Measurements from ENCODE around the gene NOX5.

The NOX5 gene

DNA sequence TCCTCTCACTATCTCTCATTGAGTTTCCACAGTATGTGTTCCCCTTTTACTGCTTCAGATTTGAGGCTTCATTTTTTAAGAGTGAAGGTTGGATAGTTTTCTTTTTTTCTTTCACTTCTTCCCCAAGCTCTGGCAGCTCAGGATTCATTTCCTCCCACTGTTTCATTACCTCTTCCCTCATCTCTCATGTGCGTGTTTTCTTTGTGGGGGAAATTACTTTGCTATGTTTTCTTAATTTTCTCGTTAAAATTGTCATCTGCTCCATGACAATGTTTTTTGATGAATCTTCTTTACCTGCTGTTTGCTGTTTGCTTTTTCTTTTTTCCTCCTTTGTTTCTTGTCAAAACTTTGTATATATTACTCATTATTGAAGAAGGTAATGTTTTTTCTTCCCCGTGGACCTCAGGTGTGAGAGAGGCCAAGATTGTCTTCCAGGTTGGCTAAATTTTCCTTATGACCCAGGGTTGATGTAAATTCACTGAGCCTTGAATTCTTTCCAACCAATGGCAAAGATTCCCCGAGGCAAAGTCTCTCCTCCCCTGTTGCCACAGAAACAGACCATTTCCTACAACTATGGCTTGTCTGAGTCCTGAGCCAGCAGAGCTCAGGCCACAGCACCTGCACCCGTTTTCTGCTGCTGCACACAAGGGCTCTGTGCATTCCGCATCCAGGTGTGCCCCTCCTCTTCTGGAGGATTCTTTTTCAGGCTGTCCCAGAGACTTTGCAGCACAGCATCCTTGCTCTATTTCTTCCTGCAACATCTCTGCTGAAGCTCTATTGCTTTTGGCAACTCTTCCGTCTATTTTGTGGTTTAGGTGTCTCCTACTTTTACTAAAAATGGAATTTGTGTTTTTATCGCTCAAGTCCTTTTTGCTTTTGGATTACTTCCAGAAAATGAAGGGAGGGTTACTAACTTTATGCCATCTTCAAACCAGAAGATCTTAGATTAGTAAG is 66.1 kb downstream of the NOX5 start:
- Mint-ChIP-seq H3K27me3 (peaks cover 24% of the 10 kb centered on the region), H3K36me3 (no peaks in the 10 kb centered on the region), H3K9me3 (no peaks in the 10 kb centered on the region), H3K27ac (no peak overlapping the region), H3K4me1 (peaks cover 2% of the 10 kb centered on the region), H3K4me3 (no peak overlapping the region)
- no peak for ATAC-seq (ENCODE audit: low read depth)
- DNase-seq (ENCODE audit: low spot score in 2 of 2), result no peak

DNA sequence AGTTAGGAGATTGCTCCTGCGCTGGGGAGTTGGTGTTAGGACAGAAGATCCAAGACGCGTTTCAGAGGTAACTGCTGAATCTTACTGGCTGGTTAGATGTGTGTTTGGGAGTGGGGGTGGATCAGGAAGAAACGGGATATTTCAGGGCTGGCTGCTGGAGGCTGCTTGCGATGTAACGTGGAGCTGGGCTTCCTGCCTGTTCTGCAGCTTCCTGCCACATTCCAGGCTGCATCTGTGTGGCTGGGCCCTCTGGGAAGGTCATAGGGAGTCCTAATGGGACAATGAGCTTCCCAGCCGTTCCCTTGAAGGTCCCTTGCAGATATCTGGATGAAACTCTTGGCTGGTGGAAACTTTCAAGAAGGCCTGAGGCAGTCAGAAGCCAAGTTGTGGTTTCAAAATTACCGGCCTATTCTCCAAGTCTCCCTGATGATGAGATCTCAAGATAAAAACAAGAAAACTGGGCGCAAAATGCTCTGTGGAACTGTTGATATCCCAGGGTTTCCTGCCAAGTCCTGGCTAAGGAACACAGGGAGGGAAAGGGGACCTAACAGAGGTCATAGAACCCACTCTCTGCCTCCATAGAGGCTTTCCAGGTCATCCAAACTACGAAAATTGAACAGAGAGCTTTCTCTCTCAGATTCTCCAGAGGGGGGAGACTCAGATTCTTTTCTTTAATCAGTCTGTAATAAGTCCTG is 67.0 kb downstream of the NOX5 start:
- Mint-ChIP-seq H3K4me3 (no peak overlapping the region), H3K27me3 (peaks cover 19% of the 10 kb centered on the region), H3K9me3 (no peaks in the 10 kb centered on the region), H3K36me3 (no peaks in the 10 kb centered on the region), H3K27ac (no peak overlapping the region), H3K4me1 (peaks cover 2% of the 10 kb centered on the region)
- ATAC-seq (ENCODE audit: low read depth), result no peak
- no peak for DNase-seq (ENCODE audit: low spot score in 2 of 2)

DNA sequence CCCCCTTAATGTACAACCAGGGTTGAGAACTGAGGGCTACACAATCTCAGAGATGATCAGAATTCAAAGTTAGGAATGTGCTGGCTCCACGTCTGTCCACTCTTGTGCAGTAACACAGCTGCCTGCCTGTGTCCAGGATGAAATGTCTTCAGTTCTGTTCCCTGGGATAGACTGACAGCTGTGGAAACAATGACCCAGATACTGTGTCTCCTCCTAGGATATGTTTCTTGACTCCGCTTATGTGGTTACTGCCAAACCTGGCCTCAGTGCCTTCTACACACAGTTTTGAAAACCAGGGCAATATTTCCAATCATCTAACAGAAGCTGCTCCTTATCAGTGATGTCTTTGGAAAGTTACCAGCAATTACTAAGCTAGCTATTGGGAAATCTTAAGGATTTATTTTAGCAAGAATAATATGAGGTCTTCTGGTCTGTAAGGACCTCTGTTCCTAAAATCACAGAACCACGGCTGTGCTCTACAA is 67.6 kb downstream of the NOX5 start:
- DNase-seq (ENCODE audit: low spot score in 2 of 2), result no peak
- Mint-ChIP-seq H3K9me3 (no peaks in the 10 kb centered on the region), H3K27me3 (peaks cover 19% of the 10 kb centered on the region), H3K4me1 (peaks cover 2% of the 10 kb centered on the region), H3K4me3 (no peak overlapping the region), H3K36me3 (no peaks in the 10 kb centered on the region), H3K27ac (no peak overlapping the region)
- no peak for ATAC-seq (ENCODE audit: low read depth)

DNA sequence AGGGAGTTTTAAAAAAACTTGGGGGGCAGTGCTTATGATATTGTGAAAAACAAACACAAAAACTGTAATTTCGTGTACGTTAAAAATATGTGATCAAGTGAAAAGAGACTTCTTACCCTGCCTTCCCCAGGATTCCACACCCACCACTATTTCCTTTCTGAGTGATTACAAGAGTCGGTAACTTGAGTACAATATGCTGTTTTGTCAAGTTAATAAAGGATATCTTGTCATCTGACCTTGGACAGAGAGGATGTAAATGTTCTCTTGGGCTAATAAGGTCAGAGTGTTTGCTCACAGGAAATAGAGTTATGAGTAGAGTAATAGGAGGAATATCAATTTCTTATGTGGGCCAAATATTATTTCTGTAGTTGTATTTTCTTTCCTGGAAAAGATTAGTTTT is 68.1 kb downstream of the NOX5 start:
- Mint-ChIP-seq H3K4me1 (peaks cover 2% of the 10 kb centered on the region), H3K4me3 (no peak overlapping the region), H3K36me3 (no peaks in the 10 kb centered on the region), H3K27me3 (peaks cover 23% of the 10 kb centered on the region), H3K27ac (no peak overlapping the region), H3K9me3 (no peaks in the 10 kb centered on the region)
- DNase-seq (ENCODE audit: low spot score in 2 of 2), result no peak
- no peak for ATAC-seq (ENCODE audit: low read depth)

DNA sequence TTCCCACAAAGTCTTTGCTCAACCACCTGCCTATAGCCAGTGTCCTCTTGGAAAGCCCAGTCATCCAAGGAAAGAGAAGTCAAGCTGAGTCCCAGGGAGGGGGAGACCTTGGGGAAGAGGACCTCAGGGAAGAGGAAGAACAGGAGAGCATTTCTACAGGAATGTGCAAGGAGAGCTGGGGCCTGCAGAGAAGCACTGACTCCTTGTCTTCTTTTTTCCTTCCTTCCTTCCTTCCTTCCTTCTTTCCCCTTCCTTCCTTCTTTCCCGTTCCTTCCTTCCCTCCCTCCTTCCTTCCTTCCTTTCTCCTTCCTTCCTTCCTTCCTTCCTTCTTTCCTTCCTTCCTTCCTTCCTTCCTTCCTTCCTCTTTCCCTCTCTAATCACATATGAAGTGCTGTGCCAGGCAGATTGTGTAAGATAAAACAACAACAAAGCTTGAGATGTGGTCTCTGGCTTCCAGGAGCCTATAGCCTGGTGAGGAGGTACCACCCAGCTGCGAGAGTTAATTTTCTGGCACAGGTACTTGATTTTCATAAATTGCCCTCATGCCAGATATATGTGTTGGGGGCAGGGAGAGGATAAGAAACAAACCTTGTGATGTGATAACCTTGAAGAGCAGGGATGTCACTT is 70.0 kb downstream of the NOX5 start:
- no peak overlapping the region for H3K4me3 Mint-ChIP-seq
- H3K9me3 Mint-ChIP-seq, result no peaks in the 10 kb centered on the region
- ATAC-seq (ENCODE audit: low read depth), result no peak
- H3K36me3 Mint-ChIP-seq, result no peaks in the 10 kb centered on the region
- no peak overlapping the region for H3K27ac Mint-ChIP-seq
- H3K4me1 Mint-ChIP-seq, result peaks cover 2% of the 10 kb centered on the region
- H3K27me3 Mint-ChIP-seq, result peaks cover 30% of the 10 kb centered on the region
- no peak for DNase-seq (ENCODE audit: low spot score in 2 of 2)

DNA sequence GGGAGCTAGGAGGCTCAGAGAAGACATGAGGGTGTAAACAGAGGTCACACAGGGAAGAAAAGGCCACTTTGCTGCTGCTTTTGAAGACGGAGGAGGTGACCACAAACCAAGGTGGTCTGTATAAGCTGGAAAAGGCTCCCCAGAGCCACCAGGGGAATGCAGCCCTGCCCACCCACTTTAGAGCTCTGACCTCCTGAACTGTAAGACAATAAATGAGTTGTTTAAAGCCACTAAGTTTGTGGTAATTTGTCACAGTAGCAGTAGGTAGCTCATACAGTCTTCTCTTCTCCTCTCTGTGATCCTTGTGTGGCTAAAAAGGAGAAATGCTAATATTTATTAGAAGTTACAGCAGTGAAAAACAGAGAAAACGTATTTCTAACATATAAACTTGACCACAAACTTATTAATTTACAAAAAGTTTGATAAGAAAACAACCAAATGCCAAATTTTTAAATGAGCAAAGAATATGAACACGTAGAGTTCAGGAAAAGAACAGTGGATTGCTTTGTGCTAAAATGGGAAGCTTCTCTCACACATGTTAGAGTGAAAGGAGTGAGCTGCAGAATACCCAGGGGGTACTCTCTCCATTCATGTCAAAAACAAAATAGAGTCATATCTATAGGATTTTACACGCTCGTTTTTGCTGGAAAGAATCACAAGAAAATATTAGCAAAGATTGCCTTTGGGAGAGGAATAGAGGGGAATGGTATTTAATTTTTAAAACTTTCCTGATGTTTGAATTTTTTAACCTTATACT is 71.0 kb downstream of the NOX5 start:
- Mint-ChIP-seq H3K27me3 (peaks cover 31% of the 10 kb centered on the region), H3K9me3 (no peaks in the 10 kb centered on the region), H3K4me3 (no peak overlapping the region), H3K27ac (no peak overlapping the region), H3K4me1 (no peaks in the 10 kb centered on the region), H3K36me3 (no peaks in the 10 kb centered on the region)
- DNase-seq (ENCODE audit: low spot score in 2 of 2), result no peak
- no peak for ATAC-seq (ENCODE audit: low read depth)

DNA sequence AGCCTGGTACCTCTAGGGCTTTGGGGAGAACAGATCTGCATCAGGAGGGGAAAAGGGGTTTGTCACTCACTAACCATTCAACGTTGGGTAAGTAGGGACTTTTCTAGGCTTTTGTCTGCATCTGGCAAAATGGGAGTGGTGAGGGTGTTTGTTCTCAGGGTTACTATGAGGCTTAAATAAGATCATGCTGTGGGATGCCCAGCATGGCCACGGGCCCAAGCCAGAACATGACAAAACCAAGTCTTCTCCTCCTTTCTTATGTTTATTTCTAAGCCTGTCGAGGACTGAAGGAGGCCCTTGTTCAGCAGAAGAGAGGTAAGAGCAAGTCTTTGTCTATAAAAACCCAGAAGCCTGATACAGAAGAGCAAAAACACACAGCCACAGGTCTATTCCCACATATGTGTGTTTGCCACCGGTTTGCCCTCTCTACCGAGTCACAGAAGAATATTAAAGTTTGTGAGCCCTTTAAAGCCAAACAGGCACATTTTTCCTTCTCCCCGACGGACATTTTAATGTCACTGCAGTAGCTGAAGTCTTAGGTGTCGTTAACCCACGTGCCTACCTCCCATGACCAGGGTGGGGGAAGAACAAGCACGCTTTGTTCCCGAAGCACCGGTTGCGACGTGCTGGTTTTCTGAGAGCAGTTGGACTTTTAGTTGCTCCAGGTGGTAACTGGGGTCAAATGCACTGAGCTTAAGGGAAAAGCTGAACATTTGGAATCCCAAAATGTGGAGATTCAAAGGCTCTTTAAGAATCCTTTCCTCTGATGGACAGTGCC is 72.1 kb downstream of the NOX5 start:
- Mint-ChIP-seq H3K9me3 (no peaks in the 10 kb centered on the region), H3K4me1 (no peaks in the 10 kb centered on the region), H3K27ac (no peak overlapping the region), H3K36me3 (no peaks in the 10 kb centered on the region), H3K4me3 (no peak overlapping the region), H3K27me3 (peaks cover 27% of the 10 kb centered on the region)
- ATAC-seq (ENCODE audit: low read depth) (no peak), DNase-seq (ENCODE audit: low spot score in 2 of 2) (no peak)

DNA sequence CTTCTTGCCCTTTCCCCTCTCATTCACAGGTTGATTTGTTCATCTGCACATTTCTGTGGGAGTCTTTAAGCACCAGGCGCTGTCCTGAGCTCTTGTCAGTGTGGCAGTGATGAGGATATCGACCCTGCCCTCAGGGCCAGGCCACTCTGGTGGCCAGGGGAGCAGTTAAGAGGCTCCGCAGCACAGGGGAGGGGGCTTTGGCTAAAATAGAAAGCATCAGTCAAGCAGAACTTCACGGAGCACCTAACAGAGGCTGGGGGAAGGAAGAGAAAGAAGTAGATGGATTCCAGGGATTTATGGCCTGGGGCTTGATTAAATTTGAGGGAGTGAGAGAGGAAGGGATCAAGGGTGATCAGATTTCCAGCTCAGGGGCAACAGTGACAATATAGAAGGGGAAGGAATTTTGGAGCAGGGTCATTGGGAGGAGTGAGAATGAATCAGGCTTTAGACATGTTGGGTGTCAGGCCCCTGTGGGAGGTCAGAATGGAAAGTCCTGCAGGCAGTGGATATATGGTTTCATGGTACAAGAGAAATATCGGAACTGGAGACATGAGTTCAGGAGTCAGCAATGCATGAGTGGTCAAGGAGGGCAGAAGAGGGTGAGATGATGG is 73.0 kb downstream of the NOX5 start:
- H3K9me3 Mint-ChIP-seq, result no peaks in the 10 kb centered on the region

DNA sequence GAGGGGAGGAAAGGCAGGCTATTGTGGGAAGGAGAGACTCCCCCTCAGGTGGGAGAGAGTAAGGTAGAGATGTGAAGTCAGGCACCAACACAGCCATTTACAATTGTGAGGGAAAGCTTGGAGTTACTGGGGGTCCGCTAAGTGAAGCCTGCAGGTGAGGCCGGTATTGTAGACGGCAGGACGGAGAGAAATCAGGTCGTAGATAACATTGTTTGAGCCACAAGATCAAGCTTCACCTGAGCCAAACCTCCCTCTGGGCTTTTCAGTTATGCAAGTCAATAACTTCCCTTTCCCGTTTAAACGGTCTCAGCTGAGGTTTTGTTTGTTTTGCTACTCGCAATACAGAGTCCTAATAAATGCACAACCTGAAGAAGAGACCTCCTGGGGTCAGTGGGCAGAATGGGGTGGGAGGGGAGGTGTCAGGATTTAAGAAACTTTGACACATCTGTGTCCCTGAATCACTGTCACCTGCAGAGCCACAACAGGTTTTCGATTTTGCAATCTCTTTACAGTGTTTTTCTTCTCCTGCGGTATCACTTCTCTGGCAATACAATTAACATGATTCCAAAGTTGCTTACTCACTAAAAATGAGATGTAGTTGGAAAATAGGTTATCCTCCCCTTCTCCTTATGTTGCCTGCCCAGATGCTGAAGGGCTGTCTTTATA is 73.9 kb downstream of the NOX5 start:
- Mint-ChIP-seq H3K9me3 (no peaks in the 10 kb centered on the region), H3K4me3 (no peak overlapping the region), H3K27me3 (peaks cover 30% of the 10 kb centered on the region), H3K4me1 (no peaks in the 10 kb centered on the region), H3K27ac (no peak overlapping the region), H3K36me3 (no peaks in the 10 kb centered on the region)
- ATAC-seq (ENCODE audit: low read depth) (no peak), DNase-seq (ENCODE audit: low spot score in 2 of 2) (no peak)

More for the DNA sequence above, 73.0 kb downstream of the NOX5 start:
- H3K36me3 Mint-ChIP-seq, result no peaks in the 10 kb centered on the region
- H3K27me3 Mint-ChIP-seq, result peaks cover 32% of the 10 kb centered on the region
- ATAC-seq (ENCODE audit: low read depth) (no peak), DNase-seq (ENCODE audit: low spot score in 2 of 2) (no peak)
- H3K4me3 Mint-ChIP-seq, result no peak overlapping the region
- H3K4me1 Mint-ChIP-seq, result no peaks in the 10 kb centered on the region
- H3K27ac Mint-ChIP-seq, result no peak overlapping the region

DNA sequence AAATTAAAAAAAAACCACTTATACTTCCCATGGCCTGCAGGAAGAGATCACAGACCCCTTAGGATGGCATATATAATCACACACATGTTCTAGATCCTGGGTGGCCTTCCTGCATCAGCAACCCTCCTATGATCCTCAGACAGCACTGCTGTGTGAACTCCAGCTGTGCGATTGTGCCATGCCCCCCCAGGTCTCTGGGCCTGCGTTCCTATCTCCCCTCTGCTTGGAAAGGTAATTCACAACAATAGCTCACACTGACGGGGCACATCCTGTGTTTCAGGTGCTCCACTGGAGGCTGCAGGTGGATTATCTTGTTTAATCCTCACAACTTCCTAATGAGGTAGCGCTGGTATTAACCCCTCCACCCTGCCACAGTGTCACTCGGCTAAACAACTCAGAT is 74.8 kb downstream of the NOX5 start:
- ATAC-seq (ENCODE audit: low read depth), result no peak
- Mint-ChIP-seq H3K4me3 (no peak overlapping the region), H3K4me1 (no peaks in the 10 kb centered on the region), H3K36me3 (no peaks in the 10 kb centered on the region), H3K27ac (no peak overlapping the region), H3K27me3 (peaks cover 35% of the 10 kb centered on the region), H3K9me3 (no peaks in the 10 kb centered on the region)
- no peak for DNase-seq (ENCODE audit: low spot score in 2 of 2)

DNA sequence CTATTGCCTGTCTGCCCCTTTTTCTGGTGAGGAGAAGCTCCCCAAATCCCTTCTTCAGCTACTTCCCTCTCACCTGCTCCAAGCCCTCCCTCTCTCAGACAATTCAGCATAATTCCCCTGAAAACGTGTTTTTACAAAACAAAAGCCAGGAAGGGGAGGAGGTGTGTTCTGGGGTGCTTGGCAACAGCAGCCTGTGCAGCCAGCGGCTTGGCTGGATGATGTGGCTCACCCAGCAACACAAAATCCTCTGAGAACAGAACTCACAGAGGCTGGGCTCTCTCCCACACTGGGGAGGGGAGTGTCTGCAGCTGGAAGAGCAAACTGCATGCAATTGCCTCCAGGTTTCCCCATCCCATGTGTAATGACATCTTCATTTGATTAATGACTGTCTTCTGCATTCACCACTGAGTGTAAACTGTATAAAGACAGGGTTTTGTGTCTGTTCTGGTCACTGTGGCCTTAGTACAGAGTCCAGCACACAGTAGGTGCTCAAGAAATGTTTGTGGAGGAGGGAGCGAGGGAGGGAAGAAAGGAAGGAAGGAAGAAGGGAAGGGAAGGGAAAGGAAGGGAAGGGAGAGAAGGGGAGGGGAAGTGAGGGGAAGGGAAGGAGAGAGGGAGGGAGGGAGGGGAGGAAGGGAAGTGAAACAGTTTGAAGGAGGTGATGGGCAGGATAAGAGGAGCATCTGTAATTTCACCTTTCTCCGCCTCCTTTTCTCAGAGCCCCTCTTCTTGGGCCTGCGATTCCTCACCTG is 75.9 kb downstream of the NOX5 start:
- DNase-seq (ENCODE audit: low spot score in 2 of 2) (no peak), ATAC-seq (ENCODE audit: low read depth) (no peak)
- Mint-ChIP-seq H3K4me1 (no peaks in the 10 kb centered on the region), H3K9me3 (no peaks in the 10 kb centered on the region), H3K36me3 (no peaks in the 10 kb centered on the region), H3K27me3 (peaks cover 31% of the 10 kb centered on the region), H3K4me3 (no peak overlapping the region), H3K27ac (no peak overlapping the region)

DNA sequence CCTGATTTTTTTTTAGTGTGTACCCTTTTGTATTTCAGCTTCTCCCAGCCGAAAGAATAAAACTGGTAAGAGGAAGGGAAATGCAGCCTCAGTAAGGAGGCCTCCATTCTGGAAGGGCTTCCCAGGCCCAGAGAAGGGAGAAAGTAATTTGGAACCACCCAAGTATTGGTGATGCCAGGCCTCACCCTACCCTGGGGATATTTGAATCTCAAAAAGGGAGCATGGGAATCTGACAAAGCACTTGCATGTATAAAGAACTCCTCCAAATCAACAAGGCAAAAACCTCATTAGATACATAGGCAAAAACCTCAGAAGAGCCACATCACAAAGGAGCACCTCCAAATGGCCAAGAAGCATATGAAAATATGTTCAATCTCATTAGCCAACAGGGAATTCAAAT is 77.2 kb downstream of the NOX5 start:
- H3K4me3 Mint-ChIP-seq, result no peak overlapping the region
- peaks cover 35% of the 10 kb centered on the region for H3K27me3 Mint-ChIP-seq
- no peaks in the 10 kb centered on the region for H3K36me3 Mint-ChIP-seq
- no peak for DNase-seq (ENCODE audit: low spot score in 2 of 2)
- peaks cover under 1% of the 10 kb centered on the region for H3K9me3 Mint-ChIP-seq
- no peak overlapping the region for H3K27ac Mint-ChIP-seq
- no peak for ATAC-seq (ENCODE audit: low read depth)
- no peaks in the 10 kb centered on the region for H3K4me1 Mint-ChIP-seq
